LNCAP (cell line): Measurements from ENCODE around the gene VDR.

ENCODE experiments used
- CTCF ChIP-seq: fragments of 450-650 bp; IDR thresholded peaks from 2 replicates; pipeline ENCODE4 v1.5.1; 2017; ENCODE audit warnings: mild to moderate bottlenecking

VDR gene

GRCh38 chr12:47939009-47939601 is 34.3 kb upstream of the VDR start:
- TF ChIP-seq CTCF, result no peak

- TF ChIP-seq CTCF, result no peak
These were observed 33.8 kb upstream of the VDR start for GRCh38 chr12:47938594-47938993.

- TF ChIP-seq CTCF, result no peak
These were observed 33.3 kb upstream of the VDR start for GRCh38 chr12:47938093-47938492.

GRCh38 chr12:47935184-47935583 is 30.4 kb upstream of the VDR start:
- no peak for TF ChIP-seq CTCF

GRCh38 chr12:47931187-47931586 is 26.4 kb upstream of the VDR start:
- no peak for TF ChIP-seq CTCF

- no peak for TF ChIP-seq CTCF
These were observed 25.8 kb upstream of the VDR start for GRCh38 chr12:47930634-47931033.

- TF ChIP-seq CTCF, result no peak
These were observed 22.6 kb upstream of the VDR start for GRCh38 chr12:47927346-47927745.

- TF ChIP-seq CTCF, result no peak
These were observed 17.1 kb upstream of the VDR start for GRCh38 chr12:47921907-47922306.
